Ectodermal cell (in vitro differentiated cells): ENCODE data around the gene PYM1.
"Not testable (repeated sequence)": the region's sequence is repeated elsewhere in the genome, so short reads cannot be mapped to it uniquely, and the experiment has no call there.

Experiments
- H3K27ac ChIP-seq: 2 replicates; pipeline ENCODE4 v1.7.0; 2013; ENCODE audit warnings: mild to moderate bottlenecking, low read depth, low read length; ENCODE audit not compliant: insufficient read depth, poor library complexity, severe bottlenecking
- H3K27me3 ChIP-seq: 2 replicates; pipeline ENCODE4 v1.7.0; 2013; ENCODE audit warnings: mild to moderate bottlenecking, low read length; ENCODE audit not compliant: insufficient read depth, control insufficient read depth, poor library complexity, severe bottlenecking
- H3K36me3 ChIP-seq: one replicate; pipeline ENCODE4 v1.7.0; 2013; ENCODE audit warnings: low read length; ENCODE audit not compliant: control insufficient read depth, insufficient read depth
- H3K4me1 ChIP-seq: one replicate; pipeline ENCODE4 v1.7.0; 2013; ENCODE audit warnings: low read length; ENCODE audit not compliant: control insufficient read depth, insufficient read depth
- H3K4me3 ChIP-seq: 2 replicates; pipeline ENCODE4 v1.7.0; 2013; ENCODE audit warnings: low read depth, low read length, control low read depth; ENCODE audit not compliant: insufficient read depth
- H3K9me3 ChIP-seq: 2 replicates; pipeline ENCODE4 v1.7.0; 2013; ENCODE audit warnings: mild to moderate bottlenecking, low read length, moderate library complexity; ENCODE audit not compliant: control insufficient read depth
- WGBS, 2 experiments: methylation state at CpG; one replicate each; pipeline ENCODE4 v1.1.7; 2013; ENCODE audit warnings: missing lambda C conversion rate in 2 of 2; 5-methylcytosine and 5-hydroxymethylcytosine counted together

Gene PYM1

GRCh38 chr12:55930771-55931316 lies 3.1 kb upstream of the PYM1 start, which contains the start of gene DGKA:
Gene DGKA (plus strand): TSS chr12:55931162. CDS start chr12:55936504, 5,342 bp downstream.
- H3K4me1 ChIP-seq = peaks cover 12% of the 10 kb centered on the region
- H3K9me3 ChIP-seq = no peaks in the 10 kb centered on the region
- H3K36me3 ChIP-seq = no peaks in the 10 kb centered on the region
- peaks cover 40% of the 10 kb centered on the region for H3K27me3 ChIP-seq
- WGBS, 2 experiments = 42 to 58% methylated on average over 2 to 3 of the region's 3 CpGs
- no peak within 1 kb of the TSS for H3K27ac ChIP-seq
- peak within 1 kb of the TSS; percentile 57 for H3K4me3 ChIP-seq

- Histone ChIP-seq H3K9me3 (no peaks in the 10 kb centered on the region), H3K27me3 (peaks cover 33% of the 10 kb centered on the region), H3K27ac (no peak overlapping the region), H3K4me1 (peaks cover 17% of the 10 kb centered on the region), H3K4me3 (no peak overlapping the region), H3K36me3 (no peaks in the 10 kb centered on the region)
- WGBS, 2 experiments = 86 to 90% methylated on average over 5 to 7 of the region's 8 CpGs
Measured at GRCh38 chr12:55929306-55929791, 1.7 kb upstream of the PYM1 start.

- Histone ChIP-seq H3K4me1 (peaks cover 17% of the 10 kb centered on the region), H3K27ac (peak overlapping the region; percentile 82), H3K4me3 (peak overlapping the region; percentile 100), H3K27me3 (peaks cover 10% of the 10 kb centered on the region), H3K36me3 (no peaks in the 10 kb centered on the region), H3K9me3 (no peaks in the 10 kb centered on the region)
- 0 to 1% methylated on average over 42 of the region's 42 CpGs for WGBS, 2 experiments
Measured at GRCh38 chr12:55926738-55927587, 731 bp downstream of the PYM1 start.

GRCh38 chr12:55925870-55926737 lies 1.6 kb downstream of the PYM1 start:
- WGBS, 2 experiments = 21 to 22% methylated on average over 10 of the region's 10 CpGs
- Histone ChIP-seq H3K27ac (no peak overlapping the region), H3K4me3 (peak overlapping the region; percentile 100), H3K4me1 (peaks cover 13% of the 10 kb centered on the region), H3K9me3 (no peaks in the 10 kb centered on the region), H3K36me3 (no peaks in the 10 kb centered on the region), H3K27me3 (peaks cover under 1% of the 10 kb centered on the region)

GRCh38 chr12:55925371-55925770 lies 2.3 kb downstream of the PYM1 start:
- Histone ChIP-seq H3K36me3 (no peaks in the 10 kb centered on the region), H3K9me3 (no peaks in the 10 kb centered on the region), H3K27me3 (no peaks in the 10 kb centered on the region), H3K4me3 (no peak overlapping the region), H3K27ac (no peak overlapping the region), H3K4me1 (peaks cover 9% of the 10 kb centered on the region)
- 91 to 93% methylated on average over 3 to 4 of the region's 4 CpGs for WGBS, 2 experiments

- 90 to 93% methylated on average over 8 of the region's 9 CpGs for WGBS, 2 experiments
- H3K27ac ChIP-seq, H3K36me3 ChIP-seq, H3K4me1 ChIP-seq, H3K9me3 ChIP-seq, H3K27me3 ChIP-seq, H3K4me3 ChIP-seq: not testable (repeated sequence)
Measured at GRCh38 chr12:55923648-55924047, 4.0 kb downstream of the PYM1 start.

GRCh38 chr12:55922126-55922525 lies 5.6 kb downstream of the PYM1 start:
- whole genome bisulfite sequencing, 2 experiments = 97% methylated on average over 3 of the region's 3 CpGs
- Histone ChIP-seq H3K27ac (no peak overlapping the region), H3K4me3 (no peak overlapping the region), H3K4me1 (peaks cover 8% of the 10 kb centered on the region), H3K36me3 (no peaks in the 10 kb centered on the region), H3K27me3 (no peaks in the 10 kb centered on the region), H3K9me3 (no peaks in the 10 kb centered on the region)

GRCh38 chr12:55919032-55919431 lies 8.7 kb downstream of the PYM1 start:
- H3K4me3 ChIP-seq, H3K36me3 ChIP-seq, H3K9me3 ChIP-seq, H3K27ac ChIP-seq, H3K4me1 ChIP-seq, H3K27me3 ChIP-seq: not testable (repeated sequence)
- WGBS, 2 experiments = 94 to 98% methylated on average over 3 of the region's 3 CpGs

- Histone ChIP-seq H3K9me3 (no peaks in the 10 kb centered on the region), H3K36me3 (no peaks in the 10 kb centered on the region), H3K27ac (no peak overlapping the region), H3K4me3 (no peak overlapping the region), H3K27me3 (no peaks in the 10 kb centered on the region), H3K4me1 (no peaks in the 10 kb centered on the region)
- 97 to 100% methylated on average over 2 to 3 of the region's 3 CpGs for WGBS, 2 experiments
Measured at GRCh38 chr12:55915482-55915859, 12.2 kb downstream of the PYM1 start.

- Histone ChIP-seq H3K4me3 (no peak overlapping the region), H3K4me1 (peaks cover 5% of the 10 kb centered on the region), H3K36me3 (no peaks in the 10 kb centered on the region), H3K27me3 (no peaks in the 10 kb centered on the region), H3K9me3 (no peaks in the 10 kb centered on the region), H3K27ac (no peak overlapping the region)
- 91 to 95% methylated on average over 4 of the region's 4 CpGs for WGBS, 2 experiments
Measured at GRCh38 chr12:55912908-55913307, 14.8 kb downstream of the PYM1 start.
